IMR-90 (cell line): ENCODE results near the gene TENM4. TPM values are rescaled to one million over a fixed set of nuclear protein-coding genes. Genes with fewer than 3 reads are reported as not detected.

Source experiments
- ATAC-seq: fragments of 200-7000 bp; cut with Tn5 transposase; 2 replicates; pipeline ENCODE4 v1.9.1; 2020; ENCODE audit warnings: low read depth, mild to moderate bottlenecking, moderate library complexity
- BruUV-seq: library from RNA; stranded (reverse); fragments of 400-500 nt; replicated peaks from 2 replicates; lab custom pipeline; 2021; lab: Mats Ljungman, UMichigan
- CTCF ChIA-PET: fragments of 300-600 bp; formaldehyde crosslinking; extraction: SDS; loops from one replicate; lab custom pipeline; 2021; ENCODE audit warnings: antibody characterized with exemption; lab: Yijun Ruan, JAX
- POLR2A ChIA-PET: fragments of 300-600 bp; sonication (Branson Sonifier 250); formaldehyde crosslinking; loops from one replicate; lab custom pipeline; 2022; ENCODE audit warnings: antibody characterized with exemption; ENCODE audit not compliant: unreplicated experiment; lab: Charles Lee
- DNase-seq: peaks from one replicate; pipeline ENCODE4 v3.0.0; 2013
- H2AFZ ChIP-seq: replicated peaks from 2 replicates; pipeline ENCODE3; 2013; ENCODE audit warnings: low read length, mild to moderate bottlenecking; ENCODE audit not compliant: poor library complexity
- H2AK5ac ChIP-seq: 2 replicates; pipeline ENCODE4 v1.6.1; 2013; ENCODE audit warnings: low read depth, low read length, inconsistent platforms
- H2AK9ac ChIP-seq: replicated peaks from 2 replicates; pipeline ENCODE3; 2013; ENCODE audit warnings: mild to moderate bottlenecking, low read depth, low read length, moderate library complexity; ENCODE audit not compliant: poor library complexity
- H2BK120ac ChIP-seq: 2 replicates; pipeline ENCODE4 v1.6.1; 2013; ENCODE audit warnings: low read depth, low read length, inconsistent platforms
- H2BK15ac ChIP-seq: 3 replicates; pipeline ENCODE4 v1.6.1; 2013; ENCODE audit warnings: low read depth, low read length, inconsistent platforms
- H2BK20ac ChIP-seq: 2 replicates; pipeline ENCODE4 v1.6.1; 2013; ENCODE audit warnings: low read depth, mild to moderate bottlenecking, inconsistent platforms, low read length, moderate library complexity
- H2BK5ac ChIP-seq: 2 replicates; pipeline ENCODE4 v1.6.1; 2013; ENCODE audit warnings: mild to moderate bottlenecking, low read depth, low read length, inconsistent platforms; ENCODE audit not compliant: poor library complexity, severe bottlenecking
- H3K14ac ChIP-seq: replicated peaks from 2 replicates; pipeline ENCODE4 v1.6.1; 2013; ENCODE audit warnings: low read depth, low read length, inconsistent platforms
- H3K18ac ChIP-seq: 2 replicates; pipeline ENCODE4 v1.6.1; 2013; ENCODE audit warnings: low read depth, low read length, control low read depth
- H3K23ac ChIP-seq: 2 replicates; pipeline ENCODE4 v1.6.1; 2013; ENCODE audit warnings: low read depth, low read length, inconsistent platforms
- H3K27ac ChIP-seq: 2 replicates; pipeline ENCODE4 v1.5.1; 2013; ENCODE audit warnings: mild to moderate bottlenecking, control low read depth, low read length; ENCODE audit not compliant: insufficient read depth
- H3K27me3 ChIP-seq: 2 replicates; pipeline ENCODE4 v1.6.1; 2013; ENCODE audit warnings: low read length; ENCODE audit not compliant: control insufficient read depth, insufficient read depth
- H3K36me3 ChIP-seq: 2 replicates; pipeline ENCODE4 v1.6.1; 2013; ENCODE audit warnings: low read length, mixed read lengths; ENCODE audit not compliant: control insufficient read depth, insufficient read depth
- H3K4ac ChIP-seq: 2 replicates; pipeline ENCODE4 v1.6.1; 2013; ENCODE audit warnings: low read depth, low read length, inconsistent platforms
- H3K4me1 ChIP-seq: 2 replicates; pipeline ENCODE4 v1.6.1; 2013; ENCODE audit warnings: low read length, mixed read lengths; ENCODE audit not compliant: control insufficient read depth, insufficient read depth
- H3K4me2 ChIP-seq: 2 replicates; pipeline ENCODE4 v1.6.1; 2013; ENCODE audit warnings: low read depth, mild to moderate bottlenecking, control low read depth, low read length, moderate library complexity
- H3K4me3 ChIP-seq: 2 replicates; pipeline ENCODE4 v1.5.1; 2013; ENCODE audit warnings: low read depth, mild to moderate bottlenecking, control low read depth, low read length, moderate library complexity; ENCODE audit not compliant: insufficient read depth
- H3K56ac ChIP-seq: 2 replicates; pipeline ENCODE4 v1.6.1; 2013; ENCODE audit warnings: low read length, inconsistent platforms; ENCODE audit not compliant: insufficient read depth; ENCODE audit errors: extremely low read depth
- H3K79me1 ChIP-seq, 2 experiments: 2 replicates each; pipeline ENCODE4 v1.6.1; 2013; ENCODE audit warnings: low read length in 2 of 2, inconsistent platforms in 1 of 2, low read depth in 1 of 2
- H3K9ac ChIP-seq: 2 replicates; pipeline ENCODE4 v1.6.1; 2013; ENCODE audit warnings: low read depth, low read length, control low read depth
- H3K9me1 ChIP-seq: 2 replicates; pipeline ENCODE4 v1.6.1; 2013; ENCODE audit warnings: low read length, inconsistent platforms; ENCODE audit not compliant: insufficient read depth
- H3K9me3 ChIP-seq: 2 replicates; pipeline ENCODE4 v1.6.1; 2013; ENCODE audit warnings: low read length; ENCODE audit not compliant: control insufficient read depth, insufficient read depth
- H4K20me1 ChIP-seq: 2 replicates; pipeline ENCODE4 v1.6.1; 2013; ENCODE audit warnings: low read length, inconsistent platforms; ENCODE audit not compliant: insufficient read depth
- H4K5ac ChIP-seq: 2 replicates; pipeline ENCODE4 v1.6.1; 2013; ENCODE audit warnings: mild to moderate bottlenecking, low read depth, low read length, control low read depth
- H4K8ac ChIP-seq, 2 experiments: 2 replicates each; pipeline ENCODE4 v1.6.1; 2013; ENCODE audit warnings: low read depth in 2 of 2, low read length in 2 of 2, control low read depth in 1 of 2, inconsistent platforms in 1 of 2
- H4K91ac ChIP-seq: 2 replicates; pipeline ENCODE4 v1.6.1; 2013; ENCODE audit warnings: low read depth, low read length, inconsistent platforms; ENCODE audit not compliant: insufficient read depth
- CHD1 ChIP-seq: IDR thresholded peaks from 2 replicates; pipeline ENCODE4 v1.6.1; 2012; ENCODE audit warnings: low read depth, low read length, improper control_type of control experiment
- MAFK ChIP-seq: IDR thresholded peaks from 2 replicates; pipeline ENCODE4 v1.6.1; 2012; ENCODE audit warnings: low read depth, low read length, improper control_type of control experiment
- MXI1 ChIP-seq: IDR thresholded peaks from 2 replicates; pipeline ENCODE4 v1.6.1; 2012; ENCODE audit warnings: low read depth, mild to moderate bottlenecking, low read length, moderate library complexity, borderline replicate concordance
- RFX5 ChIP-seq: IDR thresholded peaks from 2 replicates; pipeline ENCODE4 v1.8.0; 2012; ENCODE audit warnings: low read depth, mild to moderate bottlenecking, low read length, moderate library complexity
- WGBS, 2 experiments: methylation state at CpG; one replicate each; pipeline versions ENCODE4 v1.1.5 to v1.1.7; 2013; ENCODE audit warnings: missing lambda C conversion rate in 2 of 2; ENCODE audit not compliant: insufficient read length in 1 of 2; ENCODE audit errors: extremely low coverage in 2 of 2; 5-methylcytosine and 5-hydroxymethylcytosine counted together
- dilution Hi-C: fragments of 300-500 bp; cut with HindIII; formaldehyde crosslinking; loops from one replicate; pipeline ENCODE4 v1.14.3; 2018; ENCODE audit warnings: low sequenced_read_pairs; ENCODE audit not compliant: unreplicated experiment
- in situ Hi-C: fragments of 300-500 bp; cut with MboI; formaldehyde crosslinking; loops from 3 replicates; pipeline ENCODE4 v1.14.3; 2019; ENCODE audit warnings: low sequenced_read_pairs, inconsistent platforms, mixed read lengths
- intact Hi-C: fragments of 100-400 bp; cut with micrococcal nuclease; formaldehyde crosslinking; loops from 2 replicates; pipeline ENCODE4 v1.10.0; 2022
- polyA plus RNA-seq, 3 experiments: library from polyadenylated mRNA; depleted of rRNA; stranded (reverse); fragments of >200 nt; gene quantifications; 2 replicates each; pipeline ENCODE4 v1.2.3, GENCODE V29; 2012; ENCODE audit warnings: low replicate concordance in 1 of 3
- total RNA-seq: library from RNA; depleted of rRNA; stranded (reverse); fragments of >200 nt; gene quantifications from 2 replicates; pipeline ENCODE4 v1.2.3, GENCODE V29; 2012
- TF ChIP-seq, protein P1 (sequence below): fragments of 150-350 bp; IDR thresholded peaks from 2 replicates; pipeline ENCODE4 v1.6.1; 2017; ENCODE audit warnings: mild to moderate bottlenecking, antibody characterized with exemption, low read length, low read depth

The TENM4 gene
- total and polyA plus RNA-seq, 2 of the 4 experiments (the other 2 are of a cell fraction): 7.4 to 9.0 TPM

DNA sequence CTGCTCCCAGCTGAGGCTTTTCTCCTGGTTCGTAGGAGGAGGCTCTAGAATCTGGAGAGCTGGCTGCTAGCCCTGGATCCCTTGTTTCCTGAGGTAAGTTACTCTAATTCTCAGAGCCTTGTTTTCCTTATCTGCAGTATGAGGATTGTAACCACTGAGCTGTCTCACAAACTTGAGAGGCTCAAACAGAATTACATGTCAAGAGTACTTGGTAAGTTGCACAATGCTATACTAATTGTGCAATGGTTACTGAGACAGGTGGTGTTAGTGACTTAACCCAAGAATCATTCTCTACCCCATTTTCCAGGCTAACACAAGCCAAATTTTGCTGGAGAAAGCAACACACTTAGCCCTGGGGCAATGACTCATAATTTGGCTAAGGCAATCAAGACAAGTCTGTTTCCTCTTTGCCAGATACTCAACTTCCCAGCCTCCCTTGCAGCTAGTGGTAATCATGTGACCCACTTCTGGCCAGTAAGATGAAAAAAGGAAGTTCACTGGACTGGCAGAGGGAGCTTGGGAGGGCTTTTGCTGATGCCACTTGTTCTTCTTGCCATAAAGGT, 348.0 kb downstream of the TENM4 start (continued):
- TF ChIP-seq MAFK: peak; percentile 20; the same call in 1 of the 2 replicates
- no peak for TF ChIP-seq RFX5

DNA sequence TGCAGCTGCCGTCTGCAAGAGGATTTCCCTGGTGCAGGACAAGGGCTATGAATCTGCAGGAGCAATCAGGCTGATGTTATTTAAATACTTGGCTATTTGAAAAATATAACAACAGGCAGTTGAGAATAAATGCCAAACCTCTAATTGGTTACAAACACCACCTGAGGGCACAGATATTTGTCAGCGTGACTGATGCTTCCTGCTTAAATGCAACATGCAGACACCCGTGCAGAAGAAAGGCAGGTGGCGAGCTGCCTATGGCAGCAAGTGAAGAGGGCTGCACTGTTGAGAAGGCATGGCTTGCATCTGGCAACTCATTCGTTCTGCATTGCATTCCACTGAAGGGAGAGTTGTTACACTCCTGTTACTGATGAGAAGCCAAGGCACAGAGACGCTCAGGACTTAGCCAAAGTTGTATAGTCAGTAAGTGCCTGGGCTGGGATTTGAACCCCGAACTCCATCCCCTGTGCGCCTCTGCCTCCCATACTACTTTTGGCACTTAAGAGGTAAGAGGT, 350.6 kb downstream of the TENM4 start:
- intact Hi-C loops (no loop called here), dilution Hi-C loops (no loop called here), in situ Hi-C loops (loop anchor here (10.0 kb wide), 2 partner anchors 345 to 435 kb away; no protein-coding TSS in a partner anchor)
- H2AFZ ChIP-seq: no peak overlapping the region
- no peak overlapping the region for H4K8ac ChIP-seq
- TF ChIP-seq CHD1 (no peak), MXI1 (no peak)
- TF ChIP-seq, protein P1, sequence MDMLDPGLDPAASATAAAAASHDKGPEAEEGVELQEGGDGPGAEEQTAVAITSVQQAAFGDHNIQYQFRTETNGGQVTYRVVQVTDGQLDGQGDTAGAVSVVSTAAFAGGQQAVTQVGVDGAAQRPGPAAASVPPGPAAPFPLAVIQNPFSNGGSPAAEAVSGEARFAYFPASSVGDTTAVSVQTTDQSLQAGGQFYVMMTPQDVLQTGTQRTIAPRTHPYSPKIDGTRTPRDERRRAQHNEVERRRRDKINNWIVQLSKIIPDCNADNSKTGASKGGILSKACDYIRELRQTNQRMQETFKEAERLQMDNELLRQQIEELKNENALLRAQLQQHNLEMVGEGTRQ: no peak
- no peak overlapping the region for H3K4me3 ChIP-seq
- H4K5ac ChIP-seq: no peak overlapping the region
- H4K91ac ChIP-seq: no peak overlapping the region
- H3K79me1 ChIP-seq: no peaks in the 10 kb centered on the region
- H2AK5ac ChIP-seq: peak overlapping the region; percentile 4; the same call in 1 of the 2 replicates
- no peak for DNase-seq
- no peak overlapping the region for H3K9ac ChIP-seq
- no peak overlapping the region for H3K23ac ChIP-seq
- no peak overlapping the region for H3K27ac ChIP-seq
- no peak overlapping the region for H2BK120ac ChIP-seq
- WGBS, 2 experiments: 86% methylated on average over 1 of the region's 8 CpGs; no CpG with 5 or more reads in 1 of the 2 experiments
- no peak overlapping the region for H2BK5ac ChIP-seq
- ChIA-PET CTCF (interaction anchor here (2.0 kb wide), 1 partner anchor 292 kb away, joined by 5 read pairs; no protein-coding TSS in a partner anchor), POLR2A (no interaction called here)
- no peak overlapping the region for H3K4me2 ChIP-seq
- no peaks in the 10 kb centered on the region for H3K36me3 ChIP-seq
- H3K9me1 ChIP-seq: peaks cover 24% of the 10 kb centered on the region
- H4K20me1 ChIP-seq: peaks cover 7% of the 10 kb centered on the region; the same call in 1 of the 2 replicates
- H2BK20ac ChIP-seq: no peak overlapping the region
- H3K9me3 ChIP-seq: peaks cover 6% of the 10 kb centered on the region; the same call in 1 of the 2 replicates
- no peaks in the 10 kb centered on the region for H3K27me3 ChIP-seq
- H2AK9ac ChIP-seq: no peak overlapping the region
- BruUV-seq: no TSS peak
- no peak overlapping the region for H3K4ac ChIP-seq
- H3K4me1 ChIP-seq: peaks cover 28% of the 10 kb centered on the region
- H2BK15ac ChIP-seq: no peak overlapping the region
- H3K56ac ChIP-seq: no peak overlapping the region
- no peak for ATAC-seq
- H3K18ac ChIP-seq: no peak overlapping the region; the same call in 1 of the 2 replicates
- no peak overlapping the region for H3K14ac ChIP-seq
